OCI-M1 (cell line): ENCODE data around the gene CHADL.
"Not testable (repeated sequence)": the region's sequence is repeated elsewhere in the genome, so short reads cannot be mapped to it uniquely, and the experiment has no call there.

Experiments
- DNase-seq: peaks from one replicate; lab custom pipeline; 2025; lab: John Stamatoyannopoulos, UW

Gene CHADL

DNA sequence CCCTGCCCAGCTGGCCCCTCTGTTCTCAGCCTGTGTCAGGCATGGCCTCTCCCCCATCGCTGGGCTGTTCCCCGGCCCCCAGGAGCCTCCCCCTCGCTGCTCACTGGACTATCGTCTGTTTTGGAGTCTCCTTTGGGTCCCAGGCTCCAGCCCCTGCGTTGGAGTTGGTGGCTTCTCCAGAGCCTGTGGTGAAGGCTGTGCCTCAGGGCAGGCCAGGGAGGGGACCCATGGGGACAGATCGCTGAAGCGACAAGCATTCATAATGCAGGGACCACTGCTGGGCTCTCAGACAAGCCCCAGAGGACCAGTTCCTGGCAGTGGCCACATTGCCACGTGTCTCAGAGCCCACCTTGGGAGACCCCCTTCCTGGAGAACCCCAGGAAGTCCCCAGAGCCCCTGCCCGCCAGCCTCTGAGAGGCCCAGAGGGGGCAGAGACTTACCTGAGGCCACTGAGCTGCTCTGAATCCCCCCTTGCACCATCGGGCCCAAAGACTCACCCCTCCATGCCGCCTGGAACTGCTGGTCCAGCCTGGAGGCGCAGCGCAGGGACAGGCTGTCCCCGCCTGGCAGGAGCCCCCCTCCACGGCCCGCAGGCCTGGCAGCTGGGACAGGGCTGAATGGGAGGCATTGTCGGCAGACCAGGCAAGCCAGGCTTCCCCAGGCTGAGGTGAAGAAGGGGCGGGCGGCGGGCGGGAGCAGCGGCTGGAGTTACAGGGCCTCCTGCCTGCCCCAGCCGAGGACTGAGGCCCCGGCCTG, at the start of gene CHADL:
Gene CHADL (minus strand): TSS at position 555 of the 756 bp plus-strand sequence. CDS start 50 bp downstream, at position 505.
- DNase-seq: no peak

DNA sequence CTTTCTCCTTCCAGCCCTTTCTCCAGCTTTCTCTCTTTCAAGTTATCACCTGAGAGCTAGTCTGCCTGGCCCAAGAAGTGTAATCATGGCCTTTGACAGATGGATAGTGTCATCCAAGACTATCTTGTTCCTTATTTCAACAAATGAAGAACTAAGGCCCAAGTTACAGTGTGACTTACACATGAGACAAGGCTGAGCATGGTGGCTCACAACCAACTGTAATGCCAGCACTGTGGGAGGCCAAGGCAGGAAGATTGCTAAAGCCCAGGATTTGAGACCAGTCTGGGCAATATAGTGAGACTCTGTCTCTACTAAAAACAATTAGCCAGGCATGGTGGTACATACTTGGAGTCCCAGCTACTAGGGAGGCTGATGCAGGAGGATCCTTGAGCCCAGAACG, 48.9 kb upstream of the CHADL start:
- DNase-seq: peak; percentile 7

- DNase-seq: no peak
These were observed 47.7 kb upstream of the CHADL start for GRCh38 chr22:41288245-41288946.

DNA sequence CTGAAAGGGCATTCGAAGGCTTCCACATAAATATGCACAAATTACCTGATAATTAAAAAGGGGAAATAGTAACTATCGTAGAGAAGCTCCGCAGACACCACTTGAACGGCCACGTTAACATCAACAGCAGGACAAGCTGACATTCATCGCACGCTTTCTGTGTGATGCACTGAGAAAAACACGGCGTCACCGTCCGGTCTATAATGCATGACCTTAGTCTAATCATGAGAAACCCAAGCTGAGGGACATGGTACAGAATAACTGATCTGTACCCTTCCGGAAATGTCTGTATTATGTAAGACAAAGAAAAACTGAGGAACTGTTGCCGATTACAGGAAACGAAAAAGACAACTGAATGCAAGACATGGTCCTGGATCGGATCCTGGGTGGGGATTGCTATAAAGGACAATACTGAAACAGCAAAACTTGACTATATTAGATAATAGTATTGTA, 45.9 kb upstream of the CHADL start:
- DNase-seq: peak; percentile 91

DNA sequence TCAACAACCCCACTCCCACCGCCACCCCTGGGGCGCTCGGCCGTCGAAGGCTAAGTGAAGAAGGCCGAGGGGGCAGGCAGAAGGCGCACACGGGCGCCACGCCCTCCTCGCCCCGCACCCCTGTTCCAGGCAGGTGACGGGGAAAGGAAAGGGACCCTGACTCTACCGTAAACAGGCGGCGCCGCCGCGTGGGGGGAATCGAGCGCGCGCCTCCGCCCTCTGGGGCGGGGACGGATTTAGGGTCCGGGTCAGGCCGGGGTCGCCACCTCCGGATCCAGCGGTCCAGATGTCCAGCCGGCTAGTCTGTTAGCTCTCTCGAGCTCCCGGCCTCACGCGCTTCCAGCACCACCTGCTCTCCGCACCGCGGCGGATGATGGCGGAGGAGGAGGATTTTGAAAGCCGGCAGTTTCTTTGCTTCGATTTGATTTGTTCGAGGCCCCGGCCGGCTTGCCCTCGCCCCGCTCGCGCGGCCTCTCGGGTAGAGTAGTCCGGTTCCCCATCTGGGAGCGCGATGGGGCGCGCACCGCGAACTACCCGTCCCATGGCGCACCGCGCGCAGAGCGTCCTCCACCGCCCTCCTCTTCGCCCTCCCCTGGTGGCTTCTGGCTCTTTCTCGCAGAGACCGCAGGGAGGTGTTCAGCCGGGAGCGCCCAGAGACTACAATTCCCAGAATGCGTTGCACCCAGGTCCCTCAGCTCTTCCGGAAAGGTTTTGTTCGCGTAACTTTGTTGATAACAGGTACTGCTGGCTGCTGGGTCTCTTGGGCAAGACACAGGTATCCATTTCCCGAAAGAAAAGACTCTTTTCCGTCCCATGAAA, 45.3 kb upstream of the CHADL start, which contains the start of gene RANGAP1:
Gene RANGAP1 (minus strand): TSS at position 368 of the 819 bp plus-strand sequence. CDS start 5,143 bp downstream, outside the sequence.
- peak; percentile 99 for DNase-seq

- peak; percentile 71 for DNase-seq
These were observed 44.7 kb upstream of the CHADL start for GRCh38 chr22:41285441-41285819.

DNA sequence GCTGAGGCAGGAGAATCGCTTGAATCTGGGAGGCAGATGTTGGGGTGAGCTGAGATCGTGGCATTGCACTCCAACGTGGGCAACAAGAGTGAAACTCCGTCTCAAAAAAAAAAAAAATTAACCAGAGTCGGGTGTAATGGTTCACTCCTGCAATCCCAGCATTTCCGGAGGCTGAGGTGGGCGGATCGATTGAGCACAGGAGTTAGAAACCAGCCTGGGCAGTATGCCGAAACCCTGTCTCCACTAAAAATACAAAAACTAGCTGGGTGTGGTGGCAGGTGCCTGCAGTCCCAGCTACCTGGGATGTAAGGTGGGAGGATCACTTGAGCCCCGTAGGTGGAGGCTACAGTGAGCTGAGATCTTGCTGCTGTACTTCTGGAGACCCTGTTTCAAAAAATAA, 43.7 kb upstream of the CHADL start:
- no peak for DNase-seq

DNA sequence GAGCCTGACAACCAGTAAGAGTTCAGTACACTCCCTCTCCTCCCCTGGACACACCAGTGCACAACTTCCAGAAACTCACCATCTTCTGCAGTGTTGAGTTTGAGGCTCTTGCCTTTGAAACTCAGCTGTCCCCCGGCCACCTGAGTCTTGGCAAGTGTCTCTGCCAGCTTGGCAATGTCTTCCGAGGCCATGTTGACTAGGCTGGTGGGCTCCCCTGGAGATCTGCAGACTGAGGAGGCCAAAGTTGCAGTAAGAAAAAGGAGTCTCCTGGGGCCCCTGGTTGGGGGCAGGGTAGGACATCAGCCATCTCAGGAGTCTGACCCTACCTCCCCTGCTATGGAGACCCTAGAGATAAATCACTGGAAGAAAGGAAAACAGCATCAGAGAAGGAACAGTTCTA, 40.1 kb upstream of the CHADL start:
- DNase-seq: no peak

DNA sequence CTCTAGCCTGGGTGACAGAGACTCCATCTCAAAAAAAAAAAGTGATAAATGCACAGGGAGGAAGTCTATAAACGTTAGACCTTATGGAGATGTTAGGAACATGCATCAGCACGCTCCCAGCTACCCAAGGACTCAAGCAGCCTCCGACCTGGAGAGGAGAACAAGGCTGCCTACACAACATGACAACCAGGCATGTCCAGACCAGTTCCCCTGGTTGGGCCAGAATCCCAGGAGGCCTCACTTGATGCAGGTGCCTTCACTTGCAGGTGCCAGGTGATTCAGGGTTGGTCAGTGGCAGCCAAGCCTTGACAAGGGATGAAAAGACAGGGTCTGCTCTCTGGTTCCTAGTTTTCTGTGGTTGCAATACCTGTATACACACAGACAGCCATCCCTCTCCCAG, 39.3 kb upstream of the CHADL start:
- no peak for DNase-seq

DNA sequence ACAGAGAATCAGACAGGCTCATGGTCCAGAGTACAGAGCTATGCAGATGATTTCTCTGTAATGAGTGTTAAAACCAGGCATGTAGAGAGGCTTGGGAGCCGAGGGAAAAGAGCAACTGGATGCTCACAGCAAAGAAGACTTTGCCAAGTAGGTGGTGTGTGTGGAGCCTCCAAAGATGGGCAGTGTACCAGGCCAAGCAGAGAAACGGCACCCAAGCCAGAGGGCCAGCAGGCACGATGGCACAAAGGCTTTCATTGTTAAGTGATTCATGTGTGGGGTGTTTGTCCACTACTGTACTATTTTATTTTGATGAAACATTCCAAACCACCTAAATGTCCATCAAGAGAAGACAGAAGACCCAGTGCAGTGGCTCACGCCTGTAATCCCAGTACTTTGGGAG, 34.1 kb upstream of the CHADL start:
- DNase-seq: no peak

GRCh38 chr22:41273128-41273527, 32.4 kb upstream of the CHADL start:
- no peak for DNase-seq

GRCh38 chr22:41271787-41272186, 31.1 kb upstream of the CHADL start:
- DNase-seq: no peak

DNA sequence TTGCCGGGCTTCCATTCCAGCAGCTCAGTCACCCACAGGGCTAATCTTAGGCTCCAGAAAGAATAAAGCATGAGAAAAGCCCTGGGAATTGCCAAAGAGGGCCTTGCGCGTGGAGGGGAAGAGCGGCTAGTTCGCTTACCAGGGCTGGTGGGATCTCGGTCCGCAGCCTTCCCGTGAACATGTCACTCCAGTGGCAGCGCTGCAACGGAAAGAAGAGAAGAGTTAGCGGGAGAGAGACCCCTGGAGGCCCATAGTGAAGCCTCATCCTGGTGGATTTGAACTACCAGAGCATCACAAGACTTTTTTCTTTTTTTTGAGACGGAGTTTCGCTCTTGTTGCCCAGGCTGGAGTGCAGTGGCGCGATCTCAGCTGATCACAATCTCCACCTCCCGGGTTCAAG, 27.2 kb upstream of the CHADL start:
- no peak for DNase-seq

GRCh38 chr22:41264408-41264941, 23.7 kb upstream of the CHADL start:
- DNase-seq: no peak

DNA sequence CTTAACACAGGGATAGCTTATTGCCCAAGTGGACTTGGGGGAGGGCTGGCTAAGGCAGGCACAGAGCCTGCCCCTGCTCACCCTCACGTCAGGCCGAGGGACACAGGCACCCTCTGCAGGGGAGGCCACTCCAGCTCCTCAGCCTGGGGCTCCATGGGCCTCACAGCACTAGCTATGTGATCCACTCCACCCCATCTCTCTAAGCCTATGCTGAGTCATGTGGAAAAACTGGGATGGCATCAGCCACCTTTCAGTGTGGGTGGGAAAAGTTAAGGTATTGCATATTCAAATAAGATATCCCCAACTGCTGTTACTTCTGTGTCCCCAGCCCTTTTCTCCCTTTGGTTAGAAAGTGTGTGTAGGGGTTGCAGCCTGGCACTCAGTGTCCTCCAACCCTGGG, 23.0 kb upstream of the CHADL start:
- DNase-seq: no peak

GRCh38 chr22:41262250-41262765, 21.6 kb upstream of the CHADL start:
- no peak for DNase-seq

GRCh38 chr22:41261541-41262249, 21.0 kb upstream of the CHADL start:
- no peak for DNase-seq

DNA sequence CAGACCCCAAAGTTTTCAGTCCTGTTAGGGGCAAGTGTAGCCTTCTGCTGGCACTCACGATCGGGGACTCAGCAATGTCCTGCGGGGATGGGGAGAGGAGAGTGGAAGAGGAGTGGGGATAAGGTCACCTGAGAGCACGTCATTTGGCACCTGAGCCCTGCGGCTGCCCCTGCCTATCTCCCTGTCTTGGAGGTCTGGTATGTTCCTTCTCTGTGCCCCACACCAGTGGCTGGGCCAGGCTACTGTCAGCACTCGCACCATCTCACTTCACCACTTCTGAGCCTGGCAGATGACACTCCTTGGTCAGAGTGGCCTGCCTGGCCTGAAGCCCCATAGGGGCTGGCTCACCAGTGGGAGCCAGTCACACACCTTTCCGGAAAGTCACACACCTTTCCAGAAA, 20.1 kb upstream of the CHADL start:
- DNase-seq: no peak

DNA sequence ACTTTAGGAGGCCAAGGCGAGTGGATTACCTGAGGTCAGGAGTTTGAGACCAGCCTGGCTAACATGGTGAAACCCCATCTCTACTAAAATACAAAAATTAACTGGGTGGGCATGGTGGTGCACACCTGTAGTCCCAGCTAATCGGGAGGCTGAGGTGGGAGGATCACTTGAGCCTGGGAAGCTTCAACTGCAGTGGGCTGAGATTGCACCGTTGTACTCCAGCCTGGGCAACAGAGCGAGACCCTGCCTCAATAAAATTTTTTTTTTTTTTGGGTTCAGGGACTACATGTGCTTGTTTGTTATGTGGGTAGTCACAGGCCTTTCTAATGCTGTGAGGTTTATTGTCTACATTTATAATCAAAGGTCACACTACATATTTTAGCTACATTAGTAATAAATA, 19.0 kb upstream of the CHADL start:
- not testable (repeated sequence) for DNase-seq

GRCh38 chr22:41257696-41258095, 17.0 kb upstream of the CHADL start:
- no peak for DNase-seq
